OCI-M2 (cell line): ENCODE measurements around the gene TLE6.
"Not testable (repeated sequence)": the region's sequence is repeated elsewhere in the genome, so short reads cannot be mapped to it uniquely, and the experiment has no call there.

Source experiments
- DNase-seq: peaks from one replicate; lab custom pipeline; 2025; ENCODE audit not compliant: unreplicated experiment; lab: John Stamatoyannopoulos, UW

Gene TLE6

DNA sequence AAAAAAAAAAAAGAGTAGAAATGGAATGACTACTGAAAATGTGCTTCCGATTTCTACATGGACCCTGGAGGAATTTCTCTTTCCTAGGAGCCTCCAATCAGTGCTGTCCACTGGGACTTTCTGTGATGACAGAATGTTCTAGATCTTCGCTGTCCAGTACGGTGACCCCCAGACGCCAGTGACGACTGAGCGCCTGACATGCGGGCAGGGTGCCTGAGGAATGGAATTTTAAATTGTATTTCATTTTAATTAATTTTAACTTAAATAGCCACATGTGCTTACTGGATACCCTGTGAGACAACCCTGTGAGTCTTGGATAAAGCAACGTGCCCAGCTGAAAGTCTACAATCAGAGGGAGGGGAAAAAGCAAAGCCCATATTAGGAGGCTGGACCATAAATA is 4.1 kb upstream of the TLE6 start:
- DNase-seq: no peak

DNA sequence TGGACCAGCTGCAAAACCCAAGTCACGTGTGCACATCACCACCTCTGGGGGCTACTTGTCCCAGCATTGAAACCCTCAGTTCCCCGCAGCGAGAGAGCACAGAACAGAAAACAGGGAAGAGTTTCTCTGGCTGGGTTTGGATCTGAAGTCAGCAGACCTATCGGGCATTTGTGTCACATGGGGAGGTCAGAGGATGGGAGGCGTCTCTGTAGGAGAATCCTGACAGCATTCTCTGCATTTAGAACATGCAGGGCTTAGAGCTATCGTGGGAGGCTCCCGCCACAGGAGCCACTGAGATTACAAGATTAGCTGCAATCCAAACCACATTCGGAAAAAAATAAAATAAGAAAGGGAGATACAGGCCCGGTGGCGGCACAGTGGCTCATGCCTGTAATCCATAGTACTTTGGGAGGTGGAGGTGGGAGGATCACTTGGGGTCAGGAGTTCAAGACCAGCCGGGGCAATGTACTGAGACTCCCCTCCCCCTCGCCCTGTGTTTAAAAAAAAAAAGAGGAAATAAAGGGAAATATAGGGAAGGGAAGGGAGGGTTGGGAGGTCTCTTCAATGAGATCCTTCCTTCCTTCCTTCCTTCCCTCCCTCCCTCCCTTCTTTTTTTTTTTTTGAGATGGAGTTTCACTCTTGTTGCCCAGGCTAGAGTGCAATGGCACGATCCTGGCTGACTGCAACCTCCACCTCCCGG is 2.9 kb upstream of the TLE6 start:
- peak; percentile 11 for DNase-seq

DNA sequence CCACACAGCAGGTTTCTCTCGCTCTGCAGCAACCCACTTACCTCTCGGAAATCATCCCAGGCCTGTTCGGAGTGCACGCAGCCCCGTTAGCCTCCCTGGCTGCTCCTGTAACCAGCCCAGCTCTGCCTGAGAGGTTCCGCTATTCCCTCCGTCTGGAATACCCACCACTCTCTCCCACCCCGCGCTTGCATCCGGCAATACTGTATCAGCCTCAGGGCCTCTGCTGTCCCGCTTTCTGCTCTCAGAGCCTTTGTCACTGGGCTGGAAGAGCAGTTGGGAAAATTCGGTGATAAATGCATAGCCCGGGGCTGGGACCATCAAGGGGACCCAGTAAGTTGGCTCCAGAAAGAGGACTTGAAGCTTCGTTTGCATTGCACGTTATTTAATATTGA is 759 bp upstream of the TLE6 start:
- DNase-seq: no peak

DNA sequence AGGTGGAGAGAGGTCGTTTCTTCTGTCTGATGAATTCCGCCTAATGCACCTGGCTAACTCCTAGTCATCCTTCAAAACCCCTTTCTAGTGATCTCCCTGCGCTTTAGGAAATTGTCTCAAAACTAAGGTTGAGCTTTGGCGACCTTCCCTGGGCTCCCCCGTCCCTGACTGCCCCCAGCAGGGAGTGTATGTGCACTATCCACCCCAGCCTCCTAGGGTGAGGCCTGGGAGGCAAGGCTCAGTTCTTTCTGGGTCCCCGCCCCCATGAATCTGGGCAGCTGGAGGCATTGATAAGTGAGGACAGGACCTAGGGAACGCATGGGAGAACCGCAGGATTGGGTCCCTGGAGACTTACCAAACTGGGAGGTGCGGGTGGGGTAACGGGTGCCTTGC is 378 bp downstream of the TLE6 start:
- DNase-seq: no peak

DNA sequence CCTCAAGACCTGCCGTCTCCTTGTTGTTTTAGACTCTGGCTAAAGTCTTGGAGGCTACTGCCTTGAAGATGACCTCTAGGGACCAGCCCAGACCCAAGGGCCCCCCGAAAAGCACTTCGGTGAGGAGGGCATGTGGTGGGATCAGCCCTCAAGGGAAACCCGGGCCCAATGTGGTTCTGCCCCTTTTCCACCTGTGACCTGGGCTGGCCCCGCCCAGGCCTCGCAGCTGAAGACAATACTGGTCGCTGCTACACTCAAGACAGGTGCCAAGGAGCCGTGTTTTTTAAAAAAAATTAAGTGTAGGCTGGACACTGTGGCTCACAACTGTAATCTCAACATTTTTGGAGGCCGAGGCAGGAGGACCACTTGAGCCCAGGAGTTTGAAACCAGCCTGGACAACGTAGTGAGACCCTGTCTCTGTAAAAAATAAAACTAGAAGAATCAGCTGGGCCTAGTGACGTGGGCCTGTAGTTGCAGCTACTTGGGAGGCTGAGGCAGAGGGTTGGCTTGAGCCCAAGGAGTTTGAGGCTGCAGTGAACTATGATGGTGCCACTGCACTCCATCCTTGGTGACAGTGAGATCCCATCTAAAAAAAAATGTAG is 903 bp downstream of the TLE6 start:
- no peak for DNase-seq

DNA sequence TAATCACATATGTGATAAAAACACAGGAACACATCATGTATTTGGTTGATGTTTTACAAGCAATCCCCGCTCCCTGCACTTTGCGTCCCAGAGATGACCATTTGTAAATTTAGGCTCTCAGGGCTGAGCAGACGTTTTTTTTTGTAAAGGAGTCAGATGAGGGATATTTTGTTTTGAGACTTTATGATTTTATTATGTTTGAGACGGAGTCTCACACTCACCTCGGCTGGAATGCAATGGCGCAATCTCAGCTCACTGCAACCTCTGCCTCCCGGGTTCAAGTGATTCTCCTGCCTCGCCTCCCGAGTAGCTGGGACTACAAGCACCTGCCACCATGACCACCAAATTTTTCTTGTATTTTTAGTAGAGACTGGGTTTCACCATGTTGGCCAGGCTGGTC is 1.4 kb downstream of the TLE6 start:
- DNase-seq: no peak

DNA sequence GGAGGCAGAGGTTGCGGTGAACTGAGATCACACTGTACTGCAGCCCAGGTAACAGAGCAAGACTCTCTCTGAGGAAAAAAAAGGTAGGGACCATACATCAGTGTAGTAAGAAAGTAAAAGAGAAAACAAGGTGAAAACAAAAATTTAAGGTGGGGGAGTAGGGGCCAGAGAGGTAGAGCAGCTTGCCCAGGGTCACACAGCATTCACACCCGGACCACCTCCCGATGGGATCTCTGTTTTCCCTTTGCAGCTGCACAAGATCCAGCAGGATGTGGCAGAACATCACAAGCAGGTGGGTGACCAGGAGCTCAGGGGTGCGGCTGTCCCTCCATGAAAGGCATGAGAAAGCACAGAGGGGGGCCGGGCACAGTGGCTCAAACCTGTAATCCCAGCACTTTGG is 4.5 kb downstream of the TLE6 start:
- no peak for DNase-seq

DNA sequence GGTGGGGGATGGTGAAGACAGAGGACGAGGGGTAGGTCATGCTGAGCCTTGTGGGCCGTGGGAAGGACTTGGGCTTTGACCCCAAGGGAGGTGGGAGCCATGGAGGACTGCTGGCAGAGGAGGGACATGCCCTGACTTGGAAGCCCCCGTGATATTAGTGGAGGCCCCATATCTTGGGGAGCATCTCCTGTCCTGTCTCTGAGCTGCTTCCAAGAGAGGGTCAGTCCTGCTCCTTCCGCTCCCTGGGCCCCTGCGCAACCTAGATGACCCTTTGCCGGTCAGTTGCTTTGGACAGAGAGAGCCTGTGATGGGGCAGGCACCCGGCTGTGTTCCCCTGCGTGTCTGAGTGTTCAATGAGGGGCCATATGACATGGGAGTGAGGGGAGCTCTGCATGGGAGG is 5.2 kb downstream of the TLE6 start:
- DNase-seq: no peak

DNA sequence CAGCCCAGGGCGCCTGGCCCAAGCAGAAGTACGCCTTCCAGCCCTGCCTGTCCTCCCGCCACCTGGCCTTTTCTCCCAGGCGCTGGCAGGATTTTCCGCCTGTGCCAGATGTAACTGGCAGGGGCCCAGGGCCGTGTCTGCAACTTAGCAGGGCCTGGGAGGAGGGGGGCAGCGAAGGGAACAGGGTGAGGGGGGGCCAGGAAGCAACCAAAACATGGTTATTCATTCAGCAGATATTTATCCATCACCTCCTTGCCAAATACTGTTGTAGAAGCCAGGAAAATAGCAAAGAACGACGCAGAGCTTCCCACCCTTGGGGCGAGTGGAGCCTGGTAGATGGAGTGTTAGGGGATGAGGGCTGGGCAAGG is 5.6 kb downstream of the TLE6 start:
- DNase-seq: no peak

DNA sequence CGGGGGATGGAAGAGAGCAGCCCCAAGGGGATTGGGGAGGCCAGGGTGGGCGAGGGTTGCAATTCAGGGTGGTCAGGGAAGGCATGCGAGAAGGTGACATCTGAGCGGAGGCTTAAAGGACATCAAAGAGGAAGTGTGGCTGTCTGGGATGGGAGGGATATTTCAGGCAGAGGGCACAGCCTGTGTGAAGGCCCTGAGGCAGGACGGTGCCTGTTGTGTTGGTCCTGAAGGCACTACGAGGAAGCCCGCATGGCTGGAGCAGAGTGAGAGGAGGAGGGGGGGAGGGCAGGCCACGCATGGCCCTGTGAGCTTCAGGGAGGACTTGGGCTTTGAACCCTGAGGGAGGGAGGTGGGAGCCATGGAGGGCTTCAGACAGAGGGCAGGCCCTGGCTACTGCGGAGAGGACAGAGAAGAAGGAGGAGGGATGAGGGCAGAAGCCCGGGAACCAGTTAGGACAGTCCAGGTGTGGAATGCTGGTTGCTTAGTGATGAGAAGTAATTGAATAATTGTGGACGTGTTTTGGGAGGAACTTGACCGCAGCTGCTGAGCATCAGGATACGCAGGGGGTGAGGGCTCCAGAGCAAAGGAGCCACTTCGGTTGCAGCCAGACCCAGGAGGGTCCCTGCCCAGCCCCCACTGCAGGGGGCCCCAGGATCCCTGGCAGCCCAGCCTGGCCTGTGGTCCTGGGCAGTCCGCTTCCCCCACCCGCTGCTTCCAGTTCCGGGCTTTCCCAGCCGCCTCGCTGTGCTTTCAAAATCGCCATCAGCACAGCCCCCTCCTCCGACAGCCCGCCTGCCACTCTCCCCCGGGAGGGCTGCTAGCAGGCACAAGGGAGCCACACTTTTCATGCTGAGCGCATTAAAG is 6.2 kb downstream of the TLE6 start:
- DNase-seq: no peak

DNA sequence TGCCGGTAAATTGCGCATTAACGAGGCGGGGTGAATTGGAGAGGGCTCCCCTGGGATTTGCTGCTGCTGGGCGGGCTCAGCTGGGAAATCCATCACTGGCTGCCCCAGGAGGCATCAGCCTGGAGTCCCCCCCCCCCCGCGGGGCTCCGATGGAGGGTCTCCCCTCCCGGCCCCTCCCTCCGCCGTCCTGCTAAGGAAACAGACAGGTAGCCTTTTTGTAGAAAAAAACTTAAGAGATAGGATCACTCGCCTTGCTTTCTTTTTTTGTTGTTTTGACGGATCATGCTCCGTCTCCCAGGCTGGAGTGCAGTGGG is 6.8 kb downstream of the TLE6 start:
- DNase-seq: no peak

DNA sequence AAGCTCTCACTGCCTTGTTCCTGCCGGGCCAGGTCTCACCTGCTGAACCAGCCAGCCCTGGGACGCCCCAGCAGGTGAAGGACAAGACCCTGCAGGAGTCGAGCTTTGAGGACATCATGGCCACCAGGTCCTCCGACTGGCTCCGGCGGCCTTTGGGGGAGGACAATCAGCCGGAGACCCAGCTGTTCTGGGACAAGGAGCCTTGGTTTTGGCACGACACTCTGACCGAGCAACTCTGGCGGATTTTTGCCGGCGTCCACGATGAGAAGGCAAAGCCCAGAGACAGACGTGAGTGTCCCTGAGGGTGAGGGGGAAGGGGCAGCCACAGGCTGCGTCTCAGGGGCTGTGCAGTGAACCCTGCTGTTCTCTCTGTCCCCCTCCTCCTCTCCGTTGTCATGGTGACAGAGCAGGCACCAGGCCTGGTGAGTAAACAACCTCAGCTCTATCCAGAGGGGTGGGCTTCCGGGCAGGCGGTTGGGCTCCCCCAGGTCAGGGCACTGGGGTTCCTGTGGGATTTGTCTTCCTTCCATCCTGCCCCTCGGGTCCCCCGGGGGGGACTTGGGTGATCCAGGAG is 9.7 kb downstream of the TLE6 start:
- DNase-seq: no peak

DNA sequence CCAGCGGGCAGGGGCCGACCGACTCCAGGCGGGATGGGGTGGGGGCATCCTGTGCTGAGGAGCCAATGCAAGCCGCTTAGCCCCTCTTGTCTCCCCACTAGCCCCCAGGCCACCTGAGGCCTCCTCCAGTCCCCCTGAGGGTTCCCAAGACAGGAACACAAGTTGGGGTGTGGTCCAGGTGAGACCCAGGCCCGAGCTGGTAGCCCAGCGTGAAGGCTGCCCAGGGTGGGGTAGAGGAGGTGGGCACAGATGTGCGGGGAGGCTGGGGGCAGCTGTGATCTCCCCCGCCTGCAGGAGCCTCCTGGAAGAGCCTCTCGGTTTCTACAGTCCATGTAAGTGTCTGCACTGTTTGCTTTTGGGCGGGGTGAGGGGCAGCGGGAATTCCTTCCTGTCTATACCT is 10.4 kb downstream of the TLE6 start:
- DNase-seq: no peak

DNA sequence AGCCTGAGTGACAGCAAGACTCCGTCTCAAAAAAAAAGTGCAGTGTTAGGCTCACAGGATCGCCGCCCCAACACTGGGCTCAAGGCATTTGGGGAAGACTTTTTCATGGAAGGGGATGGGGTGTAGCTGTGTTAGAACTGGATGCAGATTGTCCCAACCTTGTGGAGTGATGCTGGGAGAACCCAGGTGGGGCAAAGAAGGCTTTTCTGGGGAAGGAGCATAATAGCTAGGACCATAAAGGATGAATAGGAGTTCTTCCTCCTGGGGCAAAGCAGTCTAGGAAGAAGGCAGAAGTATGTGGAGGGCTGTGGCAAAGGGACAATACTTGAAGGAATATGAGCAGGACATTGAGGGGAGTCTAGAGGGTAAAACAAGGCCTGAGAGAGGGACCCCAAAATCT is 11.2 kb downstream of the TLE6 start:
- no peak for DNase-seq

DNA sequence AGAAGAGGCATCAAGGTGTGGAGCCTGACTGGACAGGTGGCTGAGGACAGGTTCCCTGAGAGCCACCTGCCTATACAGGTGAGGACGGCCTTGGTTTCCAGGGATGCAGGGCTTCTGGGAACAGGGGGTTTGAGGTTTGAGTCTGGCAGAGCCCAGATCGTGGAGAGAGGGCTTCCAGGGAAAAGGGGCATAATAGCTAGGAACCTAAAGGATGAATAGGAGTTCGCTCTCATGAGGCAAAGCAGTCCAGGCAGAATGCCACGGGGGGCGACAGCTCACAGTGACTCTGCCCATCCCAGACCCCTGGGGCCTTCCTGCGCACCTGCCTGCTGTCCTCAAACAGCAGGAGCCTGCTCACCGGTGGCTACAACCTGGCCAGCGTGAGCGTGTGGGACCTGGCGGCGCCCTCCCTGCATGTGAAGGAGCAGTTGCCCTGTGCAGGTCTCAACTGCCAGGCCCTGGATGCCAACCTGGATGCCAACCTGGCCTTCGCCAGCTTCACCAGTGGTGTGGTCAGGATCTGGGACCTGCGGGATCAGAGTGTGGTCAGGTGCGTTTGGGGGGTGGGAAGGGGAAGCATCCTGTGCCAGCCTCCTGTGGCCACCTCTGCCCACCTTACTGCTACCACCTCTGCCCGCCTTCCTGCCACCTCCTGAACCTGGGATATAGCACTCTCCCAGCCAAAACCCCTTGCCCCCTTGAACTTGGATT is 12.0 kb downstream of the TLE6 start:
- DNase-seq: no peak

DNA sequence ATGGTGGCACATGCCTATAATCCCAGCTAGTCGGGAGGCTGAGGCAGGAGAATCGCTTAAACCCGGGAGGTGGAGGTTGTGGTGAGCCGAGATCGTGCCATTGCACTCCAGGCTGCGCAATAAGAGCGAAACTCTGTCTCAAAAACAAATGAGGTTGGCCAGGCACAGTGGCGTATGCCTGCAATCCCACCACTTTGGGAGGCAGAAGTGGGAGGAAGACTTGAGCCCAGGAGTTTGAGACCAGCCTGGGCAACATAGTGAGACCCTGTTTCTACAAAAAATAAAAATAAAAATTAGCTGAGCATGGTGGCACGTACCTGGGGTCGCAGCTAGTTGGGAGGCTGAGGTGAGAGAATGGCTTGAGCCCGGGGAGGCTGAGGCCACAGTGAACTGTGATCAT is 15.0 kb downstream of the TLE6 start:
- not testable (repeated sequence) for DNase-seq

DNA sequence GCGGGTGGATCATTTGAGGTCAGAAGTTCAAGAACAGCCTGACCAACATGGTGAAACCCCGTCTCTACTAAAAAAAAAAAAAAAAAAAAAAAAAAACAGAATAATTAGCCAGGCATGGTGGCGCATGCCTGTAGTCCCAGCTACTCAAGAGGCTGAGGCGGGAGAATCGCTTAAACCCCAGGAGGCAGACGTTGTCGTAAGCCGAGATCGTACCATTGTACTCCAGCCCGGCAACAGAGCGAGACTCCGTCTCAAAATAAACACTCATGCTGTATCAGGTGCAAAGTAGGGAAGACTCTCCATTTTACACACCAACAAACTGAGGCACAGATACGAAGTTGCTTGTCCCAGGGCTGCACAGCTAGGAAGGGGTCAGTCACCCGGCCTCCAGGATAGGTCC is 15.6 kb downstream of the TLE6 start:
- DNase-seq: no peak

DNA sequence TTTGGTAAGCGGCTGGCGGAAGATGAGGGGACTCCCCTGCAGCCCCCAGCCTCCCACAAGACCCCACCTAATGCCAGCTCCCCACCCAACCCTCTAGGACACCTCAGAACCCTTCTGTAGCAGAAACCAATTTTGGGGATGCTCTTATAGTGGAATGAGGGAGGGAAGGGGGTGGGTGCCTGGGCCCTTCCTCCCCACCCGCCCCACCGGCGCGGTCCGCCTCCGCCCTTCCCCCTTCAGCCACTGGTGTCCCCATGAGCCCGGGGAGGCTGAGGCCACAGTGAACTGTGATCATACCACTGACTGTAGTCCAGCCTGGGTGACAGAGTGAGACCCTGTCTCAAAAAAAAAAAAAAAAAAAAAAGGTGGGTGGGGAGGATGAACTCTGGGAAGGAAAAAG is 16.2 kb downstream of the TLE6 start:
- DNase-seq: no peak

DNA sequence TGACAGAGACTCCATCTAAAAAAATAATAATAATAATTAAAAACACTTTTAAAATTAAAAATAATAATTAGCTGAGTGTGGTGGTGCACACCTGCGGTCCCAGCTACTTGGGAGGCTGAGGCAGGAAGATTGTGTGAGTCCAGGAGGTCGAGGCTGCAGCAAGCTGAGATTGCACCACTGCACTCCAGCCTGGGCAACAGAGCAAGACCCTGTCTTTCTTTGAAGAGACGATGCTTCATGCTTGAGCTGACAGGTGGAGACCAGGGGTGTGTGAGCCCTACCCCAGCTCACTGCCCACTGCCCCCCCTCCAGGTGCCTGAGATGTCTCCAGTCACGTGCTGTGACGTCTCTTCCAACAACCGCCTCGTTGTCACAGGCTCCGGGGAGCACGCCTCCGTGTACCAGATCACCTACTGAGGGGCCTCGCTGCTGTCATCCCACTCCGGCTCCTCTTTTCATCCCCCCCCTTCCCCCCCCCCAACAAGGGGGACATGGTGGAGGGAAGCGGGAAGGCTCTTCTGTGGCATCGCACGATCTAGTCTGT is 17.3 kb downstream of the TLE6 start:
- DNase-seq: no peak

DNA sequence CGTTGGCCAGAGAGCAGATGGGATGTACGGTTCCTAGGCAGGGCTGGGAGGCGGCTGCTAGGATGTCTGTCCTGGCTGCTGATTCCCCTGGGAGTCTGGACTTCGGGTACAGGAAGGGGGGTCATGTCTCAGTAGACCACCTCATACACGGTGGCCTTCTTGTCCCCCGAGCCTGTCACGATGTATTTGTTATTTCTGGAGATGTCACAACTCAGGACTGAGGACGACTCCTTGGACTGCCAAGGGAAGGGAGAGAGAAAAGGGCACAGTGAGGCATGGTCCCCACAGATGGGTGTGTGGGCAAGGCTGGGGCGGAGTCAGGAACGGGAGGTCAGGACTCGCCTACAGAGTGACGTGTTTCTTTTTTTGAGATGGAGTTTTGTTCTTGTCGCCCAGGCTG is 20.4 kb downstream of the TLE6 start:
- no peak for DNase-seq

DNA sequence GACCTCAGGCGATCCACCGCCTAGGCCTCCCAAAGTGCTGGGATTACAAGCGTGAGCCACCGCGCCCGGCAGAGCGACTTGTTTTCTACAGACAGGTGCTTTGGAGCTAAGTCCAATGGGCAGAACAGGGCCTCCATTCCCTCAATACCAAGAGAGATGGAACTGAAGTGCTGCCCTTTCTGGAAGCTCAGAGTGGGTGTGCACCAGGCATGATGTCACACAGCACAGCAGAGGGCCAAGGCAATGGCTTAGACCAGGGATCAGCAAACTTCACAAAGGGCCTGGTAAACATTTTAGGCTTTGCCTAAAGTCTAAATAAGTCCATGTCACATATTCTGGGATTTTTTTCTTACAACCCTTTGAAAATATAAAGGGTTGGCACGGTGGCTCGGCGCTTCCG is 21.3 kb downstream of the TLE6 start:
- no peak for DNase-seq
